Ishikawa (cell line): ENCODE results near the gene PRICKLE2.
A peak's percentile ranks its signal among the peaks of the same experiment; 100 is the strongest.

Source experiments
- CEBPB ChIP-seq: IDR thresholded peaks from 2 replicates; pipeline ENCODE4 v1.6.1; 2012
- CREB1 ChIP-seq: IDR thresholded peaks from 2 replicates; pipeline ENCODE4 v1.6.1; 2012; ENCODE audit warnings: low read depth
- EGR1 ChIP-seq: IDR thresholded peaks from 2 replicates; pipeline ENCODE4 v1.6.1; 2012
- EP300 ChIP-seq: IDR thresholded peaks from 2 replicates; pipeline ENCODE4 v1.6.1; 2012; ENCODE audit warnings: borderline replicate concordance
- FOXM1 ChIP-seq: IDR thresholded peaks from 2 replicates; pipeline ENCODE4 v1.6.1; 2012; ENCODE audit warnings: low read depth, borderline replicate concordance
- NFIC ChIP-seq: IDR thresholded peaks from 2 replicates; pipeline ENCODE4 v1.6.1; 2012
- RAD21 ChIP-seq: IDR thresholded peaks from 2 replicates; pipeline ENCODE4 v1.6.1; 2012; ENCODE audit warnings: low read depth
- REST ChIP-seq: IDR thresholded peaks from 2 replicates; pipeline ENCODE4 v1.6.1; 2012; ENCODE audit warnings: low read depth, mild to moderate bottlenecking
- TAF1 ChIP-seq: IDR thresholded peaks from 2 replicates; pipeline ENCODE4 v1.6.1; 2012; ENCODE audit warnings: low read depth, mild to moderate bottlenecking
- TCF12 ChIP-seq: IDR thresholded peaks from 2 replicates; pipeline ENCODE4 v1.6.1; 2012; ENCODE audit warnings: low read depth
- TEAD4 ChIP-seq: IDR thresholded peaks from 2 replicates; pipeline ENCODE4 v1.6.1; 2012
- YY1 ChIP-seq: IDR thresholded peaks from 2 replicates; pipeline ENCODE4 v1.6.1; 2012; ENCODE audit warnings: low read depth
- ZBTB7A ChIP-seq: IDR thresholded peaks from 2 replicates; pipeline ENCODE4 v1.6.1; 2012; ENCODE audit warnings: low read depth
- TF ChIP-seq, protein P1 (sequence below): IDR thresholded peaks from 2 replicates; pipeline ENCODE4 v1.6.1; 2012
- TF ChIP-seq, protein P2 (sequence below): IDR thresholded peaks from 2 replicates; pipeline ENCODE4 v1.6.1; 2012

PRICKLE2 gene

DNA sequence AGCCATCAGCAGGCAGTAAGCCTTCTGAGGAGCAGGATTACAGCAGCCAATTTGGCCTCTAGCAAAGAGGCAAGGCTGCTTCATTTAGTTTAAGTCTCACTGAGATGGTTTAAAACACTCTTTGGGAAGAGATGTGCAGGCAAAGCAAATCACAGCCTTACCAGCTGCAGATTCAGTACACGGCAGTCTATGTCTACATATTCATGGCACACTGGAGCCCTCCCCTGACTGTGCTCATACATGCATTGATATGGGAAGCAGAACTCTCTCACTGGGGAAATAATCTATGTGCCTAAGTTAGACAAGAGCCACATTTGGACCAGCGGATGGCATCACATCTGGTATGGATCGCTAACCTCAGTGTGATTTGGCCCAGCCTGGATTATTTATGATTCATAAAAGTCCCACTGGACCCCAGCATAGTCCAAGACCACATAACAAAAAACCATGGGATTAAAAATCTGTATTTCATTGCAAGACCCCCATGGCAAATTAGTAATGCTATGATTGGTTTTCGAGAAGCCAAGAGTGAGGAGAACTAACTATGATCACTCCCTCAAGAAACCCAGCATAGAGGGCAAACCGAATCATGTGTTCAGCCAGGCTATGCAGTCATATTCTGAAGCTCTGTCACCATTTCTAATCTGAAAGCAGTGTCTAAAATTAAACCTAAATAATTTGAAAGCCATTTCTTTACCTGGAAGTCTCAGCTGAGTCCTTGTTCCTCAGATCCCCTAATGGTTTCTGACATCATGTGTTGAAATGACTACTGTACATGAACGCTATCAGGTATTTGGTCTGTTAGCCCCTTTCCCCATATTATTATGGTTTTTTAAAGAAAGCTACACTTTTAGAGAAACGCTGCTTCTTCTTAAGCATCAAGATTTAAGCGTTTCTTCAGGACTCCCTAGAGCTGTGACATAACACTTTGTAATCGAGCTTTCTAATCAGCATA lies 1.2 kb downstream of the PRICKLE2 start:
- TF ChIP-seq ZBTB7A = no peak

GRCh38 chr3:64222501-64223111 lies 2.7 kb downstream of the PRICKLE2 start:
- TF ChIP-seq, protein P1, sequence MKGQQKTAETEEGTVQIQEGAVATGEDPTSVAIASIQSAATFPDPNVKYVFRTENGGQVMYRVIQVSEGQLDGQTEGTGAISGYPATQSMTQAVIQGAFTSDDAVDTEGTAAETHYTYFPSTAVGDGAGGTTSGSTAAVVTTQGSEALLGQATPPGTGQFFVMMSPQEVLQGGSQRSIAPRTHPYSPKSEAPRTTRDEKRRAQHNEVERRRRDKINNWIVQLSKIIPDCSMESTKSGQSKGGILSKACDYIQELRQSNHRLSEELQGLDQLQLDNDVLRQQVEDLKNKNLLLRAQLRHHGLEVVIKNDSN = no peak

DNA sequence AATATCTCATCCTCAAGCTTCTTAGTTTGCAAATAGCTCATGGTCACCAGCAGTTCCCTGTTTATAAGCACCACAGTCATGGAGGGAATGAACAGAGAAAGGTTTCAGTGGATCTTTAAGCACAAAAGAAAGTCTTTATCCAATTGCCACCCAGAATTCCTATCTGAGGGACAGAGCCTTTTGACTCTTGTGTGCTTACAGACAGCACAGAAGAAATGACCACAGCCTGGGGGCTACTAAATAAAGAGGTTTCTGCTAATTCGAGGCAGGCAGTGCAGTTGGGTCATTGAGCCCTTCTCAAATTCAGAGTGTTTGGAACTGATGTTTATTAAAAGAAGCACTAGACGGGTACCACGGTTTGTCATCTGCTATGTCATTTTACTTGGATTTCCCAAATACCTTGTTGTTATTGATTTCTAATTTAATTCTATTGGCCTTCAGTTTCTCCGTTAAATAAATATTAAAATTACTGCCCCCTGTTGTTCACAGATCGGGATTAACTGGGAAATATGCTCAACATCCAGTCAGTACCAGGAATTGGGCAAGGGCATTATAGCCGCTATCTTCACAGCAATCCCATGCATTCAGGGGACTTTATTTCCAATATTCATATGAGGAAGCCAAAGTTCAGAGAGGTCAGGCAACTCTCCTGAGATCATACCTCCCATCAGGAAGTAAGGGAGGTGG lies 3.6 kb downstream of the PRICKLE2 start:
- no peak for TF ChIP-seq TAF1
- TF ChIP-seq ZBTB7A = no peak
- TF ChIP-seq CEBPB = no peak
- TF ChIP-seq, protein P2, sequence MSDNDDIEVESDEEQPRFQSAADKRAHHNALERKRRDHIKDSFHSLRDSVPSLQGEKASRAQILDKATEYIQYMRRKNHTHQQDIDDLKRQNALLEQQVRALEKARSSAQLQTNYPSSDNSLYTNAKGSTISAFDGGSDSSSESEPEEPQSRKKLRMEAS = no peak
- no peak for TF ChIP-seq TEAD4
- TF ChIP-seq CREB1 = no peak
- TF ChIP-seq TCF12 = no peak
- no peak for TF ChIP-seq EP300
- no peak for TF ChIP-seq YY1

- TF ChIP-seq, protein P2 = no peak
- no peak for TF ChIP-seq YY1
- peak; percentile 67 for TF ChIP-seq TEAD4
- TF ChIP-seq NFIC = peak; percentile 79
- no peak for TF ChIP-seq TCF12
Measured at GRCh38 chr3:64220161-64220914, 4.9 kb downstream of the PRICKLE2 start.

DNA sequence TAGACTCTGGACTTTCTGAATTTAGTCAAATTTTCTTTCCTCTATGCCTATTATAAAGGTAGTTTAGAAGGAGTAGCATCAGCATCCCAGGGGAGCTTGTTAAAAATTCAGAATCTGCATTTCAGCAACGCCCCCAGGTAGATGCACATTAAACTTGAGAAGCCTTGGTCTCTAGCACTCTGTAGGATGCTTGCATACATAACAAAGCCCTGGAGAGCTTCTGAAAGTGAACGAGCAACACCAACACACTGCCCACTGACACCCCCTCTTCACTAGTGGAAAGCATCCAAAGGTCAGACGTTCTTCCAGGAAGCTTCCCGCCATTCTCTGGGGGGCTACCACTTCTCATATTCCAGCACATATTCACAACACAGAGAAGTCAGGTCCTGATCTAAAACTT lies 6.5 kb downstream of the PRICKLE2 start:
- TF ChIP-seq, protein P1 = no peak
- TF ChIP-seq FOXM1 = no peak
- TF ChIP-seq RAD21 = no peak
- no peak for TF ChIP-seq NFIC
- TF ChIP-seq TCF12 = no peak
- no peak for TF ChIP-seq EGR1
- TF ChIP-seq YY1 = no peak
- no peak for TF ChIP-seq CREB1
- no peak for TF ChIP-seq TAF1
- no peak for TF ChIP-seq REST
- TF ChIP-seq TEAD4 = no peak
- no peak for TF ChIP-seq ZBTB7A

GRCh38 chr3:64218329-64218728 lies 6.9 kb downstream of the PRICKLE2 start:
- TF ChIP-seq CREB1 (no peak), YY1 (no peak), EGR1 (no peak), TEAD4 (no peak), FOXM1 (no peak), CEBPB (no peak), NFIC (no peak), TAF1 (no peak), ZBTB7A (no peak), EP300 (no peak), RAD21 (no peak), REST (no peak), TCF12 (no peak)
- TF ChIP-seq, protein P1 = no peak
- TF ChIP-seq, protein P2 = no peak
